DLD1 (cell line): ENCODE results near the gene HIBCH.

ENCODE experiments used
- in situ Hi-C: cut with HindIII; loops from 2 replicates; pipeline ENCODE4 v1.10.0; 2017; ENCODE audit warnings: low sequenced_read_pairs

The HIBCH gene

DNA sequence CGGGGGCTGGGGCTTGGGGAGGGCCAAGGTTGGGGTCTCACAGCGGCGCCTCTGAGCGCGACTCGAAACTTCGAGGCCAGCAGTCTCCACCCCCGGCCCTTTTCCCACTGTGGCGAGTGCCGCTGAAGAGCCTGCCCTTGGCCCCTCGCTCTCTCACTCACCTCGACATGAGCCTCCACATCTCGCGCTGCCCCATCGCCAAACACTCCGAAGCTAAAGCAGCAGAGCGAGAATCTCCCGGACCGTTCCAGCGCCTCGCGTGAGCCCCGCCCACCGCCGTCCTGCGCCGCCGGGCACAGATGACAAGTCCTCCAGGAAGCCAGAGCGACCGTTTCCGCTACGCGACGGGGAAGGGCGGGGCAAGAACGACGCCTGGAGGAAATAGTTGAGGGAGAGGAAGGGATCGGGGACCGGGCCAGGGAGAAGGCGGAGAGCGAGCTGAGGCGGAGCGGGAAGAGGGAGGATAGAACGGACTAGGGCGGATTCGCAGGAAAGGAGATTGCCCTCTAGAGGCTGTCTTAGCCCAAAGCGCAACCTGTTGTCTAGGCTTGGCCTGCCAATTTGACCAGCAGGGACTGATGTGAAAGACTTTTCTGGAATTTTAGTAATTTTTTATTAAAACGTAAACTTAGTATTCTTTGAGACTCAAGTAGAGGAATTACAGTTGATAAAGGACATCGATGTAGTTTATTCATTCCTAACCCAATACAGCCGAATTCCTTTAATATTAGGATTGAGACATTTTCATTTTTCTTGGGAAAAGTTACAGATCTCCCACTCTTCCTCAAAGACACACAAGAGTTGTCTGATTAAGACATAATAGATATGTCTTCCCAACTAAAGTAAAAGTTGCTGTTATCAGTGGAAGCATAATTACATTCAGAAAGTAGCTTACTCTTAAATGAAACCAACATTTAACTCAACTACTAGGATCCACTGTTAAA, at the start of gene HIBCH:
Gene HIBCH, minus strand, starts transcription at position 272 of the 944 bp plus-strand sequence. Its CDS starts 76 bp downstream, at position 196.
- in situ Hi-C loops: no loop called here

GRCh38 chr2:190367091-190367490, 47.5 kb upstream of the HIBCH start:
- in situ Hi-C loops: no loop called here

DNA sequence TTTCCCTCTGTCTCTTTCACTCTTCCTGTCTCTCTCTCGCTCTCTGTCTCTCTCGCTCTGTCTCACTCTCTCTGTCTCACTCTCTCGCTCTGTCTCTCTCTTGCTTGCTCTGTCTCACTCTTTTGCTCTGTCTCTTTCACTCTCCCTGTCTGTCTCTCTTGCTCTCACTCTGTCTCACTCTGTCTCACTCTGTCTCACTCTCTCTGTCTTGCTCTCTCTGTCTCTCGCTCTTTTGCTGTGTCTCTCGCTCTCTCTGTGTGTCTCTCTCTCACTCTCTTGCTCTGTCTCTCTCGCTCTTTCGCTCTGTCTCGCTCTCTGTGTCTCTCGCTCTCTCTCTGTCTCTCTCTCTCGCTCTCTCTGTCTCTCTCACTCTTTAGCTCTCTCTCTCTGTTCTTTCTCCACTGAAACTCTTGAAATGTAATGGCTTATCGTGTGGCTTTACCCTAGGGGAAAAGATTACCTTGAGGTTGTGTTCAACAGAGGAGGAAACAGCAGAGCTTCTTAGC, 46.7 kb upstream of the HIBCH start:
- in situ Hi-C loops: no loop called here

DNA sequence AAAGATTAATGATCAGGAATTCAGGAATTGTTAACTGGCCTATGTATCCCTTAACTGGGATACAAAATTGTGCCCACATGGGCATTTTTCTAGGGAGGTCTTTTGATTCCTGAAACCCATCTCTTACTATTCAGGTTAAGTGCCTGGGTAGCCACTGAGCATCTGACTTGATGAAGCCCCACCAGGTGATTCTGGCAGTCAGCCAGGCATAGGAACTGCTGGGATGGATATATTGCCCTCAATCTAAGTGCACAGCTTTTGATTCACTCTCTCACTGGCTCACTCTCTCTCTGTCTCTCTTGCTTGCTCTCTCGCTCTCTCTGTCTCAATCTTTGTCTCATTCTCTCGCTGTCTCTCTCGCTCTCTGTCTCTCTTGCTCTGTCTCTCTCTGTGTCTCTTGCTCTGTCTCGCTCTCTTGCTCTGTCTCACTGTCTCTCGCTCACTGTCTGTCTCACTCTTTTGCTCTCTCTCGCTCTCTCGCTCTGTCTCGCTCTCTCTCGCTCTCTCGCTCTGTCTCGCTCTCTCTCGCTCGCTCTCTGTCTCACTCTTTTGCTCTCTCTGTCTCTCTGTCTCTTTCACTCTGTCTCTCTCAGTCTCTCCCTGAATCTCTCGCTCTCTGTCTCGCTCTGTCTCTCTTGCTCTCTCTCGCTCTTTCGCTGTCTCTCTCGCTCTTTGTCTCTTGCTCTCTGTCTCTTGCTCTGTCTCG, 46.0 kb upstream of the HIBCH start:
- in situ Hi-C loops: no loop called here

DNA sequence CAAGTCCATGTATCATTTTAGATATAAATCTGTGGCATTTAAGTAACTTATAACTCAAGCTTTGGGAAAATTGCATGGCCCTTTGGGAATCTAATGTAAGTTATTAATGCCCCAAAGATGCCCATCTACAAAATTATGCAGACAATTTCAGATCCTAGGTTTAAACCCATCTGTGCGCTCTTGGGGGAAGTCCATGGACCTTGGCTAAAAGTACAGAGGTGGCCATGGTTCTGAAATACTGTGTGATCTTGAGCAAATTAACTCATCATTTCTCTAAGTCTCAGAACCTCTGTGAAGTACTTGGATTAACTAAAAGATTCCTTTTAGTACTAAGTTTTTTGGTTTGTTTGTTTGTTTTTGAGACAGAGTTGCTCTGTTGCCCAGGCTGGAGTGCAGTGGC, 43.3 kb upstream of the HIBCH start:
- in situ Hi-C loops: no loop called here

- in situ Hi-C loops: no loop called here
Measured at GRCh38 chr2:190361572-190361971, 41.9 kb upstream of the HIBCH start.

DNA sequence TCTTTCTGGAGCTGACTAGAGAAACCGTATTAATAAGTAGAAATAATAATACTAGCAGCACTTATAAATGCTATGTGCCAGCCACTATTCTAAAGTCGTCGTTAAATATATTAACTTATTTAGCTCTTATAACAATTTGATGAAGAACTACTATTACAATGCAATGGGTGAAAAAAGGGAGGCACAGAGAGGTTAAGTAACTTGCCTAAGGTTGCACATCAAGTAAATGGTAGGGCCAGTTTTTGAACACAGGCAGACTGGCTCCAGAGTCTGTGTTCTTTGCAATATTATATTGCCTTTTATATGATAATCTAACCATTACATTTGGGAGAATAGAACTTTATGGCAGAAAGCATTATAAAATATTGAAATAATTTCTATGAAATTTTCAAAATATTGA, 41.3 kb upstream of the HIBCH start:
- in situ Hi-C loops: no loop called here

DNA sequence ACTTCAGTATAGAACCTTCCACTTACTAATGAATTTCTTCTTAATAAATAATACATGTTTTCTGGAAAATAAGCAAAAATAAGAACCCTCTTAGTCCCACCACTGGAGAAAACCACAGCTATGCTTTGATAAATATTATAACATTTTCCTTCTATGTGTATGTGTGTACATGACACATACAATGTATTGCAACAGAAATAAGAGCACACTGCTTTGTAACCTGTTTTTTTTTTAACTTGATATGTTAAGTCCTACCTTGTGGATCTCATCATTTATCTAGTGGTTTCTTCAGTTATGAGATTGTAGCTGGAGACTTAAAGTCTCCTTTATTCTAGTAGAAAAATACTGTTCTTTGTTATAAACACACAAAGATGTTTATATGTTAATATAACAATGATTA, 40.9 kb upstream of the HIBCH start:
- in situ Hi-C loops: no loop called here

DNA sequence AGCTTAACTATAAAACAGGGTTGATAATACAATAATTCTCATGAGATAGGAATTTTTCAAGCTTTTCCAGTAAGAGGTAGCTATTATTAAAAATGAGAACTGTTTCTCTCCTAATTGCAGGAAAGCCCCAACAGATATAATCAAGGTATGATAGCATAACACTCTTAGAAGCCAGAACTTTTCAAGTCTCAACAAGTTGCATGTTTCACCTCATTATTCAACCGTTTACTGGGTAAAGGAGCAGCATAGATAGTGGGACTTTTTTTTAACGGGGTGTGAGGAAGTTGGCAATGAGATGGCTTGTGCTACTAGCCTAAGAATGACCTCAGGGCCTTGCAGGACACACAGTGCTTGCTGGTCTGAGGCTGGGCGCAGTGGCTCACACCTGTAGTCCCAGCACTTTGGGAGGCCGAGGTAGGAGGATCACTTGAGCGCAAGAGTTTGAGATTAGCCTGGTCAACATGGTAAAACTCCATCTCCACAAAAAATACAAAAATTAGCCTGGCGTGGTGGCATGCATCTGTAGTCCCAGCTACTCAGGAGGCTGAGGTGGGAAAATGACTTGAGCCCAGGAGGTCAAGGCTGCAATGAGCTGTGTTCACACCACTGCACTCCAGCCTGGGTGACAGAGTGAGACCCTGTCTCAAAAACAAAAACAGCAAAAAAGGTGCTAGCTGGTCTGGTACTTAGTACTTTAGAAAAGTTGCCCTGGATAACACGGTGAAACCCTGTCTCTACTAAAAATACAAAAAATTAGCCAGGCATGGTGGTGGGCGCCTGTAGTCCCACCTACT, 39.2 kb upstream of the HIBCH start:
- in situ Hi-C loops: loop anchor here (10.0 kb wide), 1 partner anchor 274 kb away; no protein-coding TSS in a partner anchor

DNA sequence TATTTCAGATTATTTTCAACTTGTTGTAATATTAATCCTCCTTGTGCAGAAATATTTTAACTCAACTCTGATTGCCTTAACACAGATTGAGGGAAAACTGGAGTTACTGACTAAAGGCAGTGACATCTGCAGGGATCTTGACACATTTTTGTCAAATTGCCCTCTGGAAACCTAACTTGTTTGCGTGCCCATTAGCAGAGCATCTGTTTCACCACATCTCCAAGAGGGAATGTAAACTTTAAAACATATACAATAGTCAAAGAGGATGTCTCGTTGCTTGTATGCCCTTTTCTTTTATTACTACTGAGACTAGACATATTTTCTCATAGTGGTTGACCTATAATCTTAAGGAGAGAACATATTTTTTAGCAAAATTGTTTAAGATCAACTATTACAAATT, 38.0 kb upstream of the HIBCH start:
- in situ Hi-C loops: loop anchor here (10.0 kb wide), 1 partner anchor 273 kb away; no protein-coding TSS in a partner anchor

- in situ Hi-C loops: loop anchor here (10.0 kb wide), 1 partner anchor 271 kb away; no protein-coding TSS in a partner anchor
Measured at GRCh38 chr2:190355968-190356644, 36.5 kb upstream of the HIBCH start.

GRCh38 chr2:190354003-190354690, 34.5 kb upstream of the HIBCH start:
- in situ Hi-C loops: loop anchor here (10.0 kb wide), 1 partner anchor 269 kb away; no protein-coding TSS in a partner anchor

- in situ Hi-C loops: loop anchor here (10.0 kb wide), 1 partner anchor 269 kb away; no protein-coding TSS in a partner anchor
Measured at GRCh38 chr2:190353537-190353899, 33.9 kb upstream of the HIBCH start.

DNA sequence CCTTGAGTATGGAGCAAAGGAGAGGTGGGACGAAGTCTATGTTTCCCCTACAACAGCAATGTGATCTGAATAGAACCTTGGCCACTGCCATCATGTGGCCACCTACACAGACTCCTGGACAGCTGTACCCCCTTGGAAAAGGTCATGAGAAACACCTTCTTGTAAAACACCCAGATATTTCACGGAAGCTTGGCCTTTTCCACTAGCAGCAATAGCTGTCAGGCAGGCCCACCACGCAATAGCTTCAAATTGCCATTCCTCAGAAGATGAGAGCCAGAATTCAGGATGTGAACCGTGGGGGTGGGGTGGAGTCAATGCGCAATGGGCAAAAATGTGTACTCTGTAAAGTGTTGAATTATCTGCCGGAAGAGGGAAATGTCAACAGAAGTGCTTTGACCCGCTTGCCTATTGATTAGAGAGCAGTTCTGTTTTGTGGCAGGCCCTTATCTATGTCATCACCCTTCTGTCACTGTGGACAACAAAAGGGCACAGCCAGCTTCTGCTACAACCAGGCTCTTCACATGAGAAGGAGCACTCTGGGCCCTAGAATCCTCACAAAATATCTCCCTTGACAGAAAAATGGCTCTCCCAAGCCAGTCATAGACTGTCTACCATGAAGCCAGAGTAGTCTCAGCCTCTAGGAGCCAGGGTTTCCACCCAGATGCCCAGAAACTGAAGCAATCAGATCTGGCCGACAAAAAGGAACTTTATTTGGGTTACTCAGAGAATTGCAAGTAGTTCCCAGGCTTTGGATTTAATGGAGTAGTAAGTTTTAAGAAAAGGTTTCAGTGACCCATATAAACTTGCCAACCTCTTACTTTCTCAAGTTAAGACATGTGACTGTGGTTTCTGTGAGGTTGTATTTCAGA, 33.3 kb upstream of the HIBCH start:
- in situ Hi-C loops: loop anchor here (10.0 kb wide), 1 partner anchor 268 kb away; no protein-coding TSS in a partner anchor

GRCh38 chr2:190351955-190352354, 32.3 kb upstream of the HIBCH start:
- in situ Hi-C loops: loop anchor here (10.0 kb wide), 1 partner anchor 267 kb away; no protein-coding TSS in a partner anchor

- in situ Hi-C loops: loop anchor here (10.0 kb wide), 1 partner anchor 266 kb away; no protein-coding TSS in a partner anchor
Measured at GRCh38 chr2:190350371-190350770, 30.7 kb upstream of the HIBCH start.

DNA sequence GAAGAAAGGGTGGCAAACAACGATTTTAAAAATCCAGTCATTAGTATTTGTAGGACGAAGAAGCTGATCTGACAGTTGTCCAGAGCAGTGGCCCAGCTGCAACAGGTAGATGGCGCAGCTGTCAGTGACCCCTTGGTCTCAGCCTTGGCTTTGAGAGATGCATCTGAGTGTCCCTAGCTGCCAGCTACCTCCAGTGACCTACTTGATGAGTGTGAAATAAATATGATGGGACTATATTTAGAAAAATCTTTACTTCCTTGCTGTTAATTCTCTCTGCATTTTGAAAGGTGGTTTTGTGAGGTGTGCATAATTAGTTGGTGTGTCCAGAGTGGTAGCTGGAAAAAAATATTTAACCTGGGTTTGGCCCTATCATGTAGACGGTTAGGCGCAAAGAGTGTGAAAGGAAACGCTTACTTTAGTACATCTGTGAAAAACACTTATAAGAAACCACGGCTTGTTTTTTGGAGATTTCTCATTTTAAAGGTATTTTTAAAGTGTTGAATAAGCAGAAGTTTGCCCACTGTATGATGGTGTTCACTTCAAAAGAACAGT, 24.7 kb upstream of the HIBCH start:
- in situ Hi-C loops: no loop called here
